T-helper 1 cell treated with Interleukin-12 subunit alpha and Interleukin-12 subunit beta and Interleukin-4 antibody, amounts not matched to agents 30 μg/mL and 1 μg/mL, for 36 hours (primary cell): ENCODE results near the gene ATF1.
"Not testable (repeated sequence)": the region's sequence is repeated elsewhere in the genome, so short reads cannot be mapped to it uniquely, and the experiment has no call there.

Experiments
- H3K27ac Mint-ChIP-seq: one replicate; pipeline ENCODE4 v1.8.0; 2021; ENCODE audit warnings: mild to moderate bottlenecking, mixed read lengths
- H3K27me3 Mint-ChIP-seq: one replicate; pipeline ENCODE4 v1.8.0; 2021; ENCODE audit warnings: low read depth, mixed read lengths
- H3K36me3 Mint-ChIP-seq: one replicate; pipeline ENCODE4 v1.8.0; 2021; ENCODE audit warnings: low read depth, mixed read lengths
- H3K4me1 Mint-ChIP-seq: one replicate; pipeline ENCODE4 v1.8.0; 2021; ENCODE audit warnings: low read depth, mixed read lengths
- H3K4me3 Mint-ChIP-seq: one replicate; pipeline ENCODE4 v1.8.0; 2021; ENCODE audit warnings: mild to moderate bottlenecking, moderate library complexity, mixed read lengths
- H3K9me3 Mint-ChIP-seq: one replicate; pipeline ENCODE4 v1.8.0; 2021; ENCODE audit warnings: mixed read lengths

Gene ATF1

GRCh38 chr12:50842637-50843493 is 79.0 kb downstream of the ATF1 start, which contains the start of gene TMPRSS12:
TSS of gene TMPRSS12 (plus strand) at chr12:50842926. CDS start at chr12:50842965, 39 bp downstream.
- peaks cover 5% of the 10 kb centered on the region for H3K27me3 Mint-ChIP-seq
- H3K4me1 Mint-ChIP-seq, result no peaks in the 10 kb centered on the region
- H3K27ac Mint-ChIP-seq, result no peak within 1 kb of the TSS
- peaks cover 18% of the 10 kb centered on the region for H3K9me3 Mint-ChIP-seq
- peaks cover 3% of the 10 kb centered on the region for H3K36me3 Mint-ChIP-seq
- H3K4me3 Mint-ChIP-seq, result no peak within 1 kb of the TSS

- no peaks in the 10 kb centered on the region for H3K4me1 Mint-ChIP-seq
- peaks cover 18% of the 10 kb centered on the region for H3K9me3 Mint-ChIP-seq
- peaks cover 8% of the 10 kb centered on the region for H3K27me3 Mint-ChIP-seq
Measured at GRCh38 chr12:50845021-50845647, 81.2 kb downstream of the ATF1 start.

GRCh38 chr12:50848963-50849362 is 85.1 kb downstream of the ATF1 start:
- no peaks in the 10 kb centered on the region for H3K4me1 Mint-ChIP-seq

More at GRCh38 chr12:50845021-50845647, 81.2 kb downstream of the ATF1 start:
- H3K27ac Mint-ChIP-seq, result no peak overlapping the region
- peaks cover 3% of the 10 kb centered on the region for H3K36me3 Mint-ChIP-seq
- H3K4me3 Mint-ChIP-seq, result no peak overlapping the region

GRCh38 chr12:50855218-50855617 is 91.3 kb downstream of the ATF1 start:
- peaks cover 10% of the 10 kb centered on the region for H3K9me3 Mint-ChIP-seq
- H3K27me3 Mint-ChIP-seq, result peaks cover 27% of the 10 kb centered on the region
- H3K4me1 Mint-ChIP-seq, H3K36me3 Mint-ChIP-seq, H3K4me3 Mint-ChIP-seq, H3K27ac Mint-ChIP-seq: not testable (repeated sequence)

More at GRCh38 chr12:50848963-50849362, 85.1 kb downstream of the ATF1 start:
- Mint-ChIP-seq H3K4me3 (no peak overlapping the region), H3K36me3 (no peaks in the 10 kb centered on the region), H3K27ac (no peak overlapping the region), H3K27me3 (peaks cover 32% of the 10 kb centered on the region), H3K9me3 (no peaks in the 10 kb centered on the region)

- not testable (repeated sequence) for H3K36me3 Mint-ChIP-seq, H3K4me3 Mint-ChIP-seq, H3K4me1 Mint-ChIP-seq, H3K27ac Mint-ChIP-seq
- Mint-ChIP-seq H3K27me3 (peaks cover 27% of the 10 kb centered on the region), H3K9me3 (peaks cover 10% of the 10 kb centered on the region)
Measured at GRCh38 chr12:50855679-50856078, 91.8 kb downstream of the ATF1 start.

DNA sequence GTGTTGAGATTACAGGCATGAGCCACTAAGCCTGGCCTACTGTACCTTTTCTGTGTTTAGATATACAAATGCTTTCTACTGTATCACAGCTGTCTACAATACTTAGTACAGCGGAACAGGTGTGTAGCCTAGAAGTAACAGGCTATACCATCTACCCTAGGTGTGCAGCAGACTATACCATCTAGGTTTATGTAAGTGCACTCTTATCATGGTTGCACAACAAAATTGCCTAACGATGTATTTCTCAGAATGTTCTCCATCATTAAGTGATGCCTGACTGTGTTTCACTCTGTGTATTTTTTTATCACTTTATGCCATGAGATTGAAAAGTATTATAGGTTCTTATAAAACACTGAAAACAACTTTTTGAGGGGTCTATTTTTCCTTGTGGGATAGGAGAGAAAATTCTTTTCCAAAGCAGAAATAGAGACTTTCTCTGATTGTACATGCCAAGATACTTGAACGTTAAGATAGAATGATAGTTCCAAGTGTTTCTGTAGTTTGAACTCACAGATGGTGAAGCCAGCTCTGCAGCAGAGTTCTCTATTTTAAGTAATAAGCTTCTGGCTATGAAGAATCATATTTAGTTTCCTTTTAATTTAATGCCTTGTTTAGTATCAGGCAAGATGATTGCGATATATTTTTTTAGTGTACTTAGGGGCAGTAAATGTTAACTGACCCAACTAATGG is 95.9 kb downstream of the ATF1 start:
- H3K27me3 Mint-ChIP-seq, result no peaks in the 10 kb centered on the region

DNA sequence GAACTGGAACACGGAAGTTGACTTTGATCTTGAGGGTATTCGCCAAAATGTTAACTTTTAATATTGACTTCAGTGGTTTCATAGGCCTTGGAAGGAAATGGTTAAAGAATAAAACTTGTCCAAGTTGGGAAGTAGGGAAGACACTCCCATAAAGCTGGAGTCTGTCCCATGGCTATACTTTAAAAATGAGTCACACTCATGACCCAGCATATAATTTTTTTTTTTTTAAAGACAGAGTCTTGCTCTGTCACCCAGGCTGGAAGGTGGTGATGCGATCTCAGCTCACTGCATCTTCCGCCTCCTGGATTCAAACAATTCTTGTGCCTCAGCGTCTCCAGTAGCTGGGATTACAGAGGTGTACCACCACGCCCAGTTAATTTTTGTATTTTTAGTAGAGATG is 98.4 kb downstream of the ATF1 start:
- peaks cover 19% of the 10 kb centered on the region for H3K9me3 Mint-ChIP-seq
- peaks cover 13% of the 10 kb centered on the region for H3K36me3 Mint-ChIP-seq
- no peak overlapping the region for H3K27ac Mint-ChIP-seq
- H3K27me3 Mint-ChIP-seq, result no peaks in the 10 kb centered on the region
- H3K4me1 Mint-ChIP-seq, result peaks cover 6% of the 10 kb centered on the region
- no peak overlapping the region for H3K4me3 Mint-ChIP-seq

More for the DNA sequence above, 95.9 kb downstream of the ATF1 start:
- no peaks in the 10 kb centered on the region for H3K36me3 Mint-ChIP-seq
- no peak overlapping the region for H3K27ac Mint-ChIP-seq
- H3K9me3 Mint-ChIP-seq, result peaks cover 10% of the 10 kb centered on the region
- H3K4me1 Mint-ChIP-seq, result peaks cover 2% of the 10 kb centered on the region
- no peak overlapping the region for H3K4me3 Mint-ChIP-seq

GRCh38 chr12:50865266-50865665 is 101.4 kb downstream of the ATF1 start:
- peaks cover 17% of the 10 kb centered on the region for H3K36me3 Mint-ChIP-seq
- no peak overlapping the region for H3K27ac Mint-ChIP-seq
- H3K4me3 Mint-ChIP-seq, result no peak overlapping the region
- peaks cover 29% of the 10 kb centered on the region for H3K9me3 Mint-ChIP-seq
- H3K27me3 Mint-ChIP-seq, result no peaks in the 10 kb centered on the region
- peaks cover 11% of the 10 kb centered on the region for H3K4me1 Mint-ChIP-seq

DNA sequence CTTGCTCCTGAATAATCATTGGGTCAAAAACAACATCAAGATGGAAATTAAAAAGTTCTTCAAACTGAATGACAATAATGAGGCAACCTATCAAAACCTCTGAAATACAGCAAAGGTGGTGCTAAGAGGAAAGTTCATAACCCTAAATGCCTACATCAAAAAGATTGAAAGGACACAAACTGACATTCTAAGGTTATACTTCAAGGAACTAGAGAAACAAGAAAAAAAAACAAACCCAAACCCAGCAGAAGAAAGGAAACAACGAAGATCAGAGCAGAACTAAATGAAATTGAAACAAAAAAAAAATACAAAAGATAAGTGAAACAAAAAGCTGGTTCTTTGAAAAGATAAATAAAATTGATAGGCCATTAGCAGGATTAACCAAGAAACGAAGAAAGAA is 105.0 kb downstream of the ATF1 start:
- peaks cover 17% of the 10 kb centered on the region for H3K36me3 Mint-ChIP-seq
- H3K4me3 Mint-ChIP-seq, result peak overlapping the region; percentile 27
- not testable (repeated sequence) for H3K27me3 Mint-ChIP-seq
- H3K27ac Mint-ChIP-seq, result peak overlapping the region; percentile 11
- peaks cover 29% of the 10 kb centered on the region for H3K9me3 Mint-ChIP-seq
- peaks cover 11% of the 10 kb centered on the region for H3K4me1 Mint-ChIP-seq
